ENCODE data around the gene TEX48.

Gene TEX48

GRCh38 chr9:114666401-114666800, 15.6 kb downstream of the TEX48 start:
- DNase-seq: no peak

- no peak for DNase-seq
Observed at GRCh38 chr9:114664181-114664580, 17.8 kb downstream of the TEX48 start.

- peak; percentile 2 to 10 for DNase-seq
Observed at GRCh38 chr9:114662081-114662989, 19.7 kb downstream of the TEX48 start.

- no peak for DNase-seq
Observed at GRCh38 chr9:114657705-114658104, 24.3 kb downstream of the TEX48 start, which contains the start of gene TEX53. TEX53 (minus strand) TSS chr9:114657805; CDS start chr9:114657774, 31 bp downstream.

- no peak for DNase-seq
Observed at GRCh38 chr9:114656301-114656700, 25.7 kb downstream of the TEX48 start.

- DNase-seq: no peak
Observed at GRCh38 chr9:114655689-114656088, 26.3 kb downstream of the TEX48 start.

GRCh38 chr9:114653556-114654159, 28.3 kb downstream of the TEX48 start:
- peak; percentile 4 to 35 for DNase-seq

GRCh38 chr9:114652776-114653555, 29.0 kb downstream of the TEX48 start:
- no peak for DNase-seq

- DNase-seq: no peak
Observed at GRCh38 chr9:114643896-114644295, 38.1 kb downstream of the TEX48 start.

GRCh38 chr9:114643001-114643400, 39.0 kb downstream of the TEX48 start:
- DNase-seq: no peak

GRCh38 chr9:114641967-114642366, 40.0 kb downstream of the TEX48 start:
- DNase-seq: no peak

- DNase-seq: no peak
Observed at GRCh38 chr9:114638404-114638803, 43.6 kb downstream of the TEX48 start.

- DNase-seq: no peak
Observed at GRCh38 chr9:114634387-114634786, 47.6 kb downstream of the TEX48 start.

- no peak for DNase-seq
Observed at GRCh38 chr9:114633438-114634089, 48.4 kb downstream of the TEX48 start.

- DNase-seq: no peak
Observed at GRCh38 chr9:114631166-114631565, 50.8 kb downstream of the TEX48 start.

GRCh38 chr9:114629563-114630090, 52.4 kb downstream of the TEX48 start:
- no peak for DNase-seq

- DNase-seq: no peak
Observed at GRCh38 chr9:114627553-114627952, 54.4 kb downstream of the TEX48 start.

- DNase-seq: no peak
Observed at GRCh38 chr9:114626415-114627020, 55.5 kb downstream of the TEX48 start.

GRCh38 chr9:114624677-114625076, 57.3 kb downstream of the TEX48 start:
- DNase-seq: no peak

- no peak for DNase-seq
Observed at GRCh38 chr9:114621975-114622609, 59.9 kb downstream of the TEX48 start.

- no peak for DNase-seq
Observed at GRCh38 chr9:114621561-114621960, 60.4 kb downstream of the TEX48 start.

Measured in NCI-H1930 (cell line).